Measurements from ENCODE around the gene CHPF.

GRCh38 chr2:219548990-219549389, 5.4 kb upstream of the CHPF start:
- TF ChIP-seq CTCF (IDR thresholded peaks at IDR 0.05; ENCODE audit: insufficient read depth, low read depth, low read length) (no peak), EZH2 (IDR thresholded peaks at IDR 0.05; ENCODE audit: insufficient read depth, low read length) (no peak)

Data from astrocyte (in vitro differentiated cells and primary cell).